GM12891 (cell line): ENCODE data around the gene ID1.
"Not testable (repeated sequence)": the region's sequence is repeated elsewhere in the genome, so short reads cannot be mapped to it uniquely, and the experiment has no call there.

Experiments
- DNase-seq: peaks from one replicate; pipeline ENCODE4 v3.0.0; 2011; ENCODE audit warnings: low spot score; ENCODE audit not compliant: insufficient read length
- FAIRE-seq: peaks from 2 replicates; lab custom pipeline; 2011; peaks lifted over from hg19 to GRCh38; lab: Jason Lieb, UNC
- PAX5 ChIP-seq: IDR thresholded peaks from 2 replicates; pipeline ENCODE4 v1.6.1; 2011; ENCODE audit warnings: low read length, moderate library complexity, mild to moderate bottlenecking; ENCODE audit not compliant: insufficient read depth, severe bottlenecking
- POLR2A ChIP-seq: IDR thresholded peaks from 2 replicates; pipeline ENCODE4 v1.6.1; 2011; ENCODE audit warnings: low read depth, low read length, control low read depth
- POLR2AphosphoS5 ChIP-seq: IDR thresholded peaks from 2 replicates; pipeline ENCODE4 v1.6.1; 2011; ENCODE audit warnings: low read depth, low read length, control low read depth
- POU2F2 ChIP-seq: IDR thresholded peaks from 2 replicates; pipeline ENCODE4 v1.6.1; 2011; ENCODE audit warnings: low read depth, mild to moderate bottlenecking, control low read depth, low read length, moderate library complexity
- SPI1 ChIP-seq: IDR thresholded peaks from 2 replicates; pipeline ENCODE4 v1.6.1; 2011; ENCODE audit warnings: low read depth, low read length, control low read depth
- TAF1 ChIP-seq: IDR thresholded peaks from 2 replicates; pipeline ENCODE4 v1.6.1; 2011; ENCODE audit warnings: low read depth, low read length, control low read depth

ID1 gene

GRCh38 chr20:31594002-31594557, 11.0 kb upstream of the ID1 start:
- no peak for TF ChIP-seq SPI1
- no peak for TF ChIP-seq POU2F2
- no peak for TF ChIP-seq TAF1
- no peak for TF ChIP-seq POLR2A
- no peak for TF ChIP-seq POLR2AphosphoS5
- TF ChIP-seq PAX5: no peak
- no peak for FAIRE-seq

DNA sequence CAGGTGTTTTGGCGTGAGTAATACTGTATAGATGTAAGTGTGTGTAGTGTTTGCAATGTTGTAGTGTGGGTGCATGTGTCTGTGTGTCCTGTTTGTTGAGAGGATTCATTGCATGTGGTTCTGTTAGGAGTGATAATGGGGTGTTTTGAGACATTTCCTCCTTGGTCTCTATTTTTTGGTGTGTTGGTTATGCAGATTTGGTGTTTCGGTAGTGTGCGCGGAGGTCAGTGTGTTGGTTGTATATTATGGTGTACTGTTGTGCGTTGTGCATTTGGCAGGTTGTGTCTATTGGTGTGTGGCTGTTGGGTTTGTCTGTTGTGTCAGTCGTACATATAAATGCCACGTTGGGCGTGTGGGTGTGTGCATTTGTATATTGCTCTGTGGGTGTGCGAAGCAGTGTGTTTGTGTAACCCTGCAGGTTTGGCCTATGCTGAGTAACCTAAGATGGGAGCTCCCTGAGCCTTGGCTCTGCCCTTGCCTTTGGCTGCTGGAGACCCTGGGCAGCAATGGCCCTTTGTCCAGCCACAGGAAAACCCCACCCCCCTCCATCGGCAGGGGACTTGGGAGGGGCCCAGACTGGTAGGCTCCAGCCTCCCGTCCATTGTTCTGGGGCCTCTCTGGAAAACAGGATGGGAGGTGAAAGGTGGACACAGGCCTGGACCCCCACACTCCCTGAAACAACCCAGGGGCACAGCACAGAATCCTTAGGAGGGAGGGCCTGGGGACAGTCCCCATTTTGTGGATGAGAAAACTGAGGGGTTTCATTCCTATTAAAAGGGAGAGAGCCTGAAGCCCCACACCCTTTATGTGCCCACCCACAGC, 10.3 kb upstream of the ID1 start:
- TF ChIP-seq SPI1 (no peak), POLR2A (no peak), PAX5 (no peak), TAF1 (no peak), POLR2AphosphoS5 (no peak), POU2F2 (no peak)
- FAIRE-seq (no peak), DNase-seq (no peak)

More at GRCh38 chr20:31594002-31594557, 11.0 kb upstream of the ID1 start:
- DNase-seq: no peak

DNA sequence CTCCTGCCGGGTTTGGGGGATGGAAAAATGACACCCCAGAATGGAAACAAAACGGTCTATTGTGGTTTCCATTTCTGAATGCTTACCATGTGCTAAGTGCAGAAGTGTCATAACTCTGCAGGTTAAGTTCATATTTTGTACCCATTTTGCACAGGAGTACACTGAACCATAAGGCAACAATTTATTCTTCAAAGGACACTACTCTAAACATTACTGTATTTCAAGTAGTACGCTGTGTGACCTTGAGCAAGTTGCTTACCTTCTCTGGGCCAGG, 9.8 kb upstream of the ID1 start:
- DNase-seq (no peak), FAIRE-seq (no peak)
- no peak for TF ChIP-seq POLR2AphosphoS5
- no peak for TF ChIP-seq TAF1
- no peak for TF ChIP-seq PAX5
- TF ChIP-seq POU2F2: no peak
- TF ChIP-seq POLR2A: no peak
- TF ChIP-seq SPI1: no peak

DNA sequence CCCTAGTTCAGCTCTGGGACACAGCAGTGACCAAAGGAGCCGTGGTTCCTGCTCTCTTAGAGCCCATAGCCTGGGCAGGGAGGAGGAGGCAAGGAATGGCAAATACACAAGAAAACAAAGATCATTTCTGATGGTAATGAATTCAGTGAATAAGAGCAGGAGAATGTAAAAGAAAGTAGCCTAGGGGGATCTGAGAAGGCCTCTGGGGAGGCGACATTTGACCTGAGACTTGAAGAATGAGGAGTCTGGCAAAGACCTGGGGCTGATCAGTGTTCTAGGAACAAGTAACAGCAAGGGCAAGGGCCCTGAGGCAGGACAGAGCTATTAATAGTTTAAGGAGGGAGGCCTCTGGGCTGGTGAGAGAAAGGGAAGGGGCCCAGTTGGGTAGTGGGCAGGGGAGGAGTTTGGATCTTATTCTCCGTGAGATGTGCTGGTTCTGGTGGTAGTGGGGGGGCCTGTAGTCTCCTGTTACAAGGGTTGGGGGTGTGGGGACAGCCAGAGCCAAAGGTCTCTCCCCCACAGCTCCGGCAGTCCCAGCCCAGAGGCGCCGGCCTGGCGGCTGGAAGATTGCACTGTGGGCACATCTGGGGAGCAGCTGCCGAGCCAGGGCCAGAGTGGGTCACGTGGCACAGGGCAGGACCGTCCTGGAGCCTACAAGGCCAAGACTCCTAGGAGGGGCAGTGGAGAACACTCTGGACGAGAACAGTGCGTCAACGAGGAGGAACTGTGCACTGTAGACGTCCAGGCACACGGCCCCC, 9.3 kb upstream of the ID1 start:
- DNase-seq (no peak), FAIRE-seq (no peak)
- TF ChIP-seq POLR2AphosphoS5: no peak
- no peak for TF ChIP-seq PAX5
- no peak for TF ChIP-seq POU2F2
- TF ChIP-seq TAF1: no peak
- no peak for TF ChIP-seq SPI1
- TF ChIP-seq POLR2A: no peak

- not testable (repeated sequence) for DNase-seq, FAIRE-seq
These were observed 8.7 kb upstream of the ID1 start for GRCh38 chr20:31596412-31596715.

DNA sequence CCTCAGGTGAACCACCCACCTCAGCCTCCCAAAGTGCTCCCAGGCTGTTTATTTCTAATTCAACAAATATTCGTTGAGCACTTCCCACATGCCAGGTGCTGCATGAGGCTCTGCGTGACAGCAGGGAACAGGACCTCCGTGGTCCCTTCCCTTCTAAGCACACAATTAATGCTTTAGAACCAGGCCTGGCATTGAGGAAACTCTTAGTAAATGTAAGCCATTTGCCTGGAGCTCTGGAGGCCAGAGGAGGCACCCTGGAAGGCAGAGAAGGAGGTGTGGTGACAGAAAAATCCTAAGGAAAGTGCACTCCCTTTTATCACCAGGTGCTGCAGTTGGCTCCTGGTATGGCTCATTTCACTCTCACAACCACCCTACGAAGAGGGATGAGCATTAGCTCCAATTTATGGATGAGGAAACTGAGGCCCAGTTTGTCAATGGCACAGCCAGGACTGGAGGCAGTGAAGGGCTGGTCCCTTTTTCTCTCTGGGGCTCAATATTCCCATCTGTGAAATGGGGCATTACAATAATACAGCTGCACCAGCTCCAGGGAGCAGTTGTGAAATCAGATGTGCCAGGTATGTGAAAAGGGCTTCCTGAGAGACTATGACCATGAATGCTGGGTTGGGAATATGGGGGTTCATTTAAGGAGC, 8.1 kb upstream of the ID1 start:
- TF ChIP-seq SPI1: no peak
- DNase-seq (no peak), FAIRE-seq (no peak)

- FAIRE-seq (no peak), DNase-seq (no peak)
- TF ChIP-seq TAF1 (no peak), SPI1 (no peak), POLR2AphosphoS5 (no peak), PAX5 (no peak), POLR2A (no peak), POU2F2 (no peak)
These were observed 7.6 kb upstream of the ID1 start for GRCh38 chr20:31597481-31597855.

GRCh38 chr20:31602431-31602778, 2.7 kb upstream of the ID1 start:
- DNase-seq (no peak), FAIRE-seq (no peak)
- no peak for TF ChIP-seq POU2F2
- TF ChIP-seq SPI1: no peak
- TF ChIP-seq TAF1: no peak
- no peak for TF ChIP-seq POLR2A
- no peak for TF ChIP-seq POLR2AphosphoS5
- TF ChIP-seq PAX5: no peak

GRCh38 chr20:31602779-31603441, 2.2 kb upstream of the ID1 start:
- TF ChIP-seq TAF1 (no peak), POLR2AphosphoS5 (no peak), SPI1 (no peak), POU2F2 (no peak), PAX5 (no peak), POLR2A (no peak)
- no peak for DNase-seq
- FAIRE-seq: no peak

DNA sequence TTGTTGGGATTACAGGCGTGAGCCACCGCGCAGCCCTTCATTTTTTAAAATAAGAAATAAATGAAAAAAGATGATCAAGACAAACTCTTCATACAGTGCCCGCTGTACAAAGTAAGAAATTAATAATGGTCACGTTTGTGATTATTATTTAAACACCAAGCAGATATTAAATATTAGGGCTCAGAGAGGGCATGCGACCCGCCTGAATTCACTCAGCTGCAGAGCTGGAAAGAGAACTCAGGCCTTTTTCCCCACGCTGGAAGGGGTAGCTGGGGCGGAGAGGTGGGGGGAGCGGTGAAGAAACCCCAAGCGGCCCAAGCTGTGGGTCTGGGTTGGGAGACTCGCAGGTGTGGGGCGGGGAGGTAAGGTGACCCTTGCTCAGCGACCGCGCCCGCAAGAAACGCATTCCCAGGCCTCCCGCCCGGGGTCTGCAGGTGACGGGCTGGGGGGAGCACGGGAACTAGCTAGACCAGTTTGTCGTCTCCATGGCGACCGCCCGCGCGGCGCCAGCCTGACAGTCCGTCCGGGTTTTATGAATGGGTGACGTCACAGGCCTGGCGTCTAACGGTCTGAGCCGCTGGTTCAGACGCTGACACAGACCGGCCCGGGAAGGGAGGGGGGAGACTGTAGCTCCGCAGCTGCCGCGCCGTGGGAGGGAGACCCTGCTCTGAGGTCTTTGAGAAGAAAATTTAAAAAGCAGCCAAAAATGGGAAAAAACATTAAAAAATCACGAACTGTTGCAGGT, 1.1 kb upstream of the ID1 start:
- FAIRE-seq (peak; percentile 74), DNase-seq (peak; percentile 82)
- TF ChIP-seq TAF1: no peak
- no peak for TF ChIP-seq SPI1
- no peak for TF ChIP-seq PAX5
- no peak for TF ChIP-seq POLR2AphosphoS5
- TF ChIP-seq POLR2A: no peak
- TF ChIP-seq POU2F2: no peak
